Left renal pelvis (tissue), 4 donors: ENCODE measurements around the gene PPP1R7. TPM values are rescaled to one million over a fixed set of nuclear protein-coding genes. Genes with fewer than 3 reads are reported as not detected.

Experiments
- DNase-seq, 4 donors: peaks; one replicate each; pipeline ENCODE4 v3.0.0-alpha.2; 2013; ENCODE audit warnings: low read depth in 4 of 4, low spot score in 3 of 4
- polyA plus RNA-seq, 4 donors: library from polyadenylated mRNA; unstranded; fragments of 120-200 nt; gene quantifications; one replicate each; pipeline ENCODE4 v1.2.1, GENCODE V29; 2013; ENCODE audit not compliant: insufficient read length in 4 of 4

The PPP1R7 gene
- polyA plus RNA-seq, 4 donors: 47.7 to 81.0 (median 79.2) TPM

GRCh38 chr2:241159116-241159515 is 8.8 kb downstream of the PPP1R7 start:
- DNase-seq: no peak

GRCh38 chr2:241160318-241160717 is 10.1 kb downstream of the PPP1R7 start:
- DNase-seq: no peak

- DNase-seq: no peak
Measured at GRCh38 chr2:241161646-241162281, 11.5 kb downstream of the PPP1R7 start.

GRCh38 chr2:241163601-241164118 is 13.4 kb downstream of the PPP1R7 start:
- no peak for DNase-seq

- DNase-seq: no peak
Measured at GRCh38 chr2:241168366-241168765, 18.1 kb downstream of the PPP1R7 start.

- no peak for DNase-seq
Measured at GRCh38 chr2:241173557-241173956, 23.3 kb downstream of the PPP1R7 start.

- DNase-seq: no peak
Measured at GRCh38 chr2:241177526-241178334, 27.5 kb downstream of the PPP1R7 start.

- no peak for DNase-seq
Measured at GRCh38 chr2:241178961-241179360, 28.7 kb downstream of the PPP1R7 start.

- DNase-seq: no peak
Measured at GRCh38 chr2:241179899-241180298, 29.6 kb downstream of the PPP1R7 start.

GRCh38 chr2:241180495-241180894 is 30.2 kb downstream of the PPP1R7 start:
- DNase-seq: no peak

GRCh38 chr2:241182126-241182525 is 31.9 kb downstream of the PPP1R7 start:
- no peak for DNase-seq

- DNase-seq: no peak
Measured at GRCh38 chr2:241182531-241183133, 32.4 kb downstream of the PPP1R7 start.

- DNase-seq: no peak
Measured at GRCh38 chr2:241183221-241183620, 33.0 kb downstream of the PPP1R7 start.

- no peak for DNase-seq
Measured at GRCh38 chr2:241184901-241185300, 34.6 kb downstream of the PPP1R7 start.

- no peak for DNase-seq
Measured at GRCh38 chr2:241185961-241186360, 35.7 kb downstream of the PPP1R7 start.

- no peak for DNase-seq
Measured at GRCh38 chr2:241187101-241187917, 37.0 kb downstream of the PPP1R7 start.

- DNase-seq: no peak
Measured at GRCh38 chr2:241187918-241188234, 37.6 kb downstream of the PPP1R7 start.

GRCh38 chr2:241188361-241189092 is 38.3 kb downstream of the PPP1R7 start, which contains the start of gene ANO7:
Gene ANO7, plus strand, starts transcription at chr2:241188677. Its CDS starts 1,387 bp downstream, at chr2:241190064.
- DNase-seq: no peak

- no peak for DNase-seq
Measured at GRCh38 chr2:241189093-241189855, 39.0 kb downstream of the PPP1R7 start.
